ENCODE measurements around the gene TOPBP1. TPM values are rescaled to one million over a fixed set of nuclear protein-coding genes. Genes with fewer than 3 reads are reported as not detected.

Gene TOPBP1
- total and polyA plus RNA-seq, 12 donors, result 6.7 to 62.1 (median 13.3) TPM

DNA sequence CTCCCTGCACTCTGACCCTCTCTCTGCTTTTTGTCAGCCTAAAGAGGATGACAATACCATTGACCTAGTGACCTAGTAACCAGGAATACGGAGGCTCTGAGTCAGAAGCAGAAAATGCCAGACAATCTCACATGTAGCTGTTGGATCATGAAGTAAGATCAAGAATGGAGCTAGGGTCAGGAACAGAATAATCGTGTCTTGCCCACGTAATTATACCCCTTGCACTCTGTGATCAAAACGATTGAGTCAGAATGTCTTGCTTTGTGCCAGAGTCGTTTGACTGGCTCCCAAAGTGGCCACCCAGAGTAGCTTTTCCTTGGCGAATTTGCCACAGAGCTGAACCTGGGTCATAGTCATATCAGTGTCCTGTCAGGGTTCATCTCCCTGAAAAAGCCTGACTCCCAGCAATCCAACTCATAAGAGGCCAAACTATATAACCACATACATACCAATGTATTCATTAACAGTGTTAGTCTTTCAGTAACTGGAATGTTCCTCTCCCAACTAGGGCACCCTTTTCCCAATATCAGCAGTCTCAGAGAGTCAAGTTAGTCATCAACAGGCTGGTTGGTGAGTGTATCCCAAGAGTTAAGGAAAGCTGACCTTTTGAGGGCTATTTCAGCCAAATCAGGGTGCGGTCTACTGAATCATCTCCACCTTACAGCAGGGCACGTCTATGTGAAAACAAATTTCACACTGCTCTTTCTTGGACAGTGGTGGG is 93.3 kb downstream of the TOPBP1 start:
- H3K4me3 ChIP-seq, result no peak overlapping the region
- no peaks in the 10 kb centered on the region for H3K9me3 ChIP-seq (replicated peaks in 1 of 3)
- peaks cover 5 to 18% of the 10 kb centered on the region in 2 donors for H3K4me1 ChIP-seq (replicated peaks in 1 of 2)
- H3K27me3 ChIP-seq, result no peaks in the 10 kb centered on the region
- 43 to 50% (median 46%) methylated on average over 8 of the region's 8 CpGs for WGBS, 4 donors
- TF ChIP-seq, protein P1, sequence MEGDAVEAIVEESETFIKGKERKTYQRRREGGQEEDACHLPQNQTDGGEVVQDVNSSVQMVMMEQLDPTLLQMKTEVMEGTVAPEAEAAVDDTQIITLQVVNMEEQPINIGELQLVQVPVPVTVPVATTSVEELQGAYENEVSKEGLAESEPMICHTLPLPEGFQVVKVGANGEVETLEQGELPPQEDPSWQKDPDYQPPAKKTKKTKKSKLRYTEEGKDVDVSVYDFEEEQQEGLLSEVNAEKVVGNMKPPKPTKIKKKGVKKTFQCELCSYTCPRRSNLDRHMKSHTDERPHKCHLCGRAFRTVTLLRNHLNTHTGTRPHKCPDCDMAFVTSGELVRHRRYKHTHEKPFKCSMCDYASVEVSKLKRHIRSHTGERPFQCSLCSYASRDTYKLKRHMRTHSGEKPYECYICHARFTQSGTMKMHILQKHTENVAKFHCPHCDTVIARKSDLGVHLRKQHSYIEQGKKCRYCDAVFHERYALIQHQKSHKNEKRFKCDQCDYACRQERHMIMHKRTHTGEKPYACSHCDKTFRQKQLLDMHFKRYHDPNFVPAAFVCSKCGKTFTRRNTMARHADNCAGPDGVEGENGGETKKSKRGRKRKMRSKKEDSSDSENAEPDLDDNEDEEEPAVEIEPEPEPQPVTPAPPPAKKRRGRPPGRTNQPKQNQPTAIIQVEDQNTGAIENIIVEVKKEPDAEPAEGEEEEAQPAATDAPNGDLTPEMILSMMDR (IDR thresholded peaks at IDR 0.05), result no peak
- TF ChIP-seq POLR2A (IDR thresholded peaks at IDR 0.05), result no peak
- H3K27ac ChIP-seq, result peak overlapping the region in 1 of 5 donors; percentile 44
- intact Hi-C loops (cut with DNase I), result loop anchor here in 1 of 2 donors (10.0 kb wide), 1 partner anchor 94 kb away; no protein-coding TSS in a partner anchor
- DNase-seq, result peak in 3 of 7 donors; percentile 33 to 36 (median 33)
- no peaks in the 10 kb centered on the region for H3K36me3 ChIP-seq (replicated peaks in 1 of 2)

DNA sequence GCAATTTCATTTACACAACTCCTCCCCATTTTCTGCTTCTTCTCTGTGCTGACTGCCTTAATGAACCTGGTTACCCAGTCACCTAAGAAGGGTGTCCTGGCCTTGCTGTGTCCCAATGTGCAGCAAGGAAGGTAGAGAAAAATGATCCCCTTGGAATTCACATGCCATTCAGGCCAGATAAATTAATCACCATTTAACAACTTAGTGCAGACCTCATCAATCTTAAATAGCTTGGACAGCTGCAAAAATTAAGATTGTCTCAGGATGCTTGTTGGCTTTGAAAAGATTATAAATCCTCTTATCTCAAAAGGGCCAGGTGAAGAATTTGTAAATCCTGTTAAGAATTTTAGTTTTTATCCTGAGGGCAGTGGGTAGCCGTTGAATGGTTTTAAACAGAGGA is 97.9 kb downstream of the TOPBP1 start:
- intact Hi-C loops (cut with DNase I), result loop anchor here in 1 of 2 donors (10.0 kb wide), 1 partner anchor 89 kb away; no protein-coding TSS in a partner anchor

DNA sequence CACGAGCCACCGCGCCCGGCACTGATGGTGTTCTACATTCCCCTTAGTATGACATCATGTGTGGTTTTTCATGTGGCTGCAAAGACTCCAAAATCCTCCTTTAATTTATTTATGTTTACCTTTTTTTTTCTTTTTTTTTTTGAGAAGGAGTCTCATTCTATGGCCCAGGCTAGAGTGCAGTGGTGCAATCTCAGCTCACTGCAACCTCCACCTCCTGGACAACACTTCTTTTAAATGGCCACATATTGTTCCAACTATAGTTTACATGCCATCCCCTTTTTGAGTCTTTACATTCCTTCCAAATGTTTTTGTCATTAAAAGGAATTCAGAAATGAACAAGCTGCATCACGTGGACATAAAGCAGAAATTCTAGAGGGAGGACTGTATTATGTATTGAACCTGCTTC is 98.6 kb downstream of the TOPBP1 start:
- intact Hi-C loops (cut with DNase I), result loop anchor here in 1 of 2 donors (10.0 kb wide), 1 partner anchor 88 kb away; no protein-coding TSS in a partner anchor
- Histone ChIP-seq H3K4me3 (no peak overlapping the region), H3K4me1 (replicated peaks in 1 of 2) (peaks cover 0 to under 1% of the 10 kb centered on the region in 2 donors), H3K27me3 (no peaks in the 10 kb centered on the region), H3K36me3 (replicated peaks in 1 of 2) (no peaks in the 10 kb centered on the region), H3K27ac (no peak overlapping the region), H3K9me3 (replicated peaks in 1 of 3) (no peaks in the 10 kb centered on the region)
- WGBS, 4 donors, result 77 to 89% (median 78%) methylated on average over 5 of the region's 5 CpGs
- no peak for DNase-seq
- TF ChIP-seq, protein P1 (IDR thresholded peaks at IDR 0.05), result no peak
- TF ChIP-seq POLR2A (IDR thresholded peaks at IDR 0.05), result no peak

More for the DNA sequence above, 97.9 kb downstream of the TOPBP1 start:
- Histone ChIP-seq H3K9me3 (replicated peaks in 1 of 3) (no peaks in the 10 kb centered on the region), H3K4me1 (replicated peaks in 1 of 2) (peaks cover 0 to 7% of the 10 kb centered on the region in 2 donors), H3K36me3 (replicated peaks in 1 of 2) (no peaks in the 10 kb centered on the region), H3K4me3 (no peak overlapping the region), H3K27me3 (no peaks in the 10 kb centered on the region), H3K27ac (no peak overlapping the region)
- WGBS, 4 donors, result 74 to 93% (median 79%) methylated on average over 1 of the region's 1 CpG
- DNase-seq, result no peak
- TF ChIP-seq, protein P1 (IDR thresholded peaks at IDR 0.05), result no peak
- no peak for TF ChIP-seq POLR2A (IDR thresholded peaks at IDR 0.05)

DNA sequence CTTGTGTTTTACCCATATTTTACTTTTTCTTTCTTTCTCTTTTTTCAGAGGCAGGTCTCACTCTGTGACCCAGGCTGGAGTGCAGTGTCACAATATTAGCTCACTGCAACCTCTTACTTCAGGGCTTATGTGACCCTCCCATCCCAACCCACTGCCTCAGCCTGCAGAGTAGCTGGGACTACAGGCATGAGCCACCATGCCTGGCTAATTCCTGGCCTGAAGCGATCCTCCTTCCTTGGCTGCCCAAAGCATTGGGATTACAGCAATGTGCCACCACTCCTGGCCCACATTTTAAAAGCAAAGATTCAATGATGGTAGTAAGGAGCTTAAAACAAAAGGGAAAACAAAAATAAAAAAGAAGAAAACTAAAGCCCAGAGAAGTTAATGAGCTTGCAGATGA is 99.4 kb downstream of the TOPBP1 start:
- no peaks in the 10 kb centered on the region for H3K9me3 ChIP-seq (replicated peaks in 1 of 3)
- WGBS, 4 donors, result 93 to 100% (median 95%) methylated on average over 1 of the region's 1 CpG
- H3K36me3 ChIP-seq (replicated peaks in 1 of 2), result no peaks in the 10 kb centered on the region
- no peaks in the 10 kb centered on the region for H3K4me1 ChIP-seq (replicated peaks in 1 of 2)
- H3K27me3 ChIP-seq, result no peaks in the 10 kb centered on the region
- no peak overlapping the region for H3K4me3 ChIP-seq
- DNase-seq, result no peak
- intact Hi-C loops (cut with DNase I), result loop anchor here in 1 of 2 donors (10.0 kb wide), 1 partner anchor 88 kb away; no protein-coding TSS in a partner anchor
- TF ChIP-seq, protein P1 (IDR thresholded peaks at IDR 0.05), result no peak
- TF ChIP-seq POLR2A (IDR thresholded peaks at IDR 0.05), result no peak
- H3K27ac ChIP-seq, result no peak overlapping the region
